Upper lobe of left lung (tissue), 4 donors: ENCODE measurements around the gene GSTA2.

Experiments used
- POLR2A ChIP-seq, 4 donors: fragments of 450-650 bp; IDR thresholded peaks; one replicate each; pipeline ENCODE4 v1.5.1; 2016 to 2017; ENCODE audit warnings: antibody characterized with exemption in 4 of 4, mild to moderate bottlenecking in 2 of 4
- POLR2AphosphoS5 ChIP-seq, 2 donors: sonication (generic); formaldehyde crosslinking; IDR thresholded peaks; one replicate each; pipeline ENCODE4 v1.5.1; 2017; ENCODE audit warnings: antibody characterized with exemption in 2 of 2
- TF ChIP-seq, protein P1 (sequence below), 6 experiments: fragments of 450-650 bp in 4 of 6; fragments of 200-600 bp in 2 of 6; sonication (generic) in 2 of 6; IDR thresholded peaks; one replicate each; pipeline ENCODE4 v1.5.1; 2016 to 2019; ENCODE audit warnings: antibody characterized with exemption in 6 of 6

DNA sequence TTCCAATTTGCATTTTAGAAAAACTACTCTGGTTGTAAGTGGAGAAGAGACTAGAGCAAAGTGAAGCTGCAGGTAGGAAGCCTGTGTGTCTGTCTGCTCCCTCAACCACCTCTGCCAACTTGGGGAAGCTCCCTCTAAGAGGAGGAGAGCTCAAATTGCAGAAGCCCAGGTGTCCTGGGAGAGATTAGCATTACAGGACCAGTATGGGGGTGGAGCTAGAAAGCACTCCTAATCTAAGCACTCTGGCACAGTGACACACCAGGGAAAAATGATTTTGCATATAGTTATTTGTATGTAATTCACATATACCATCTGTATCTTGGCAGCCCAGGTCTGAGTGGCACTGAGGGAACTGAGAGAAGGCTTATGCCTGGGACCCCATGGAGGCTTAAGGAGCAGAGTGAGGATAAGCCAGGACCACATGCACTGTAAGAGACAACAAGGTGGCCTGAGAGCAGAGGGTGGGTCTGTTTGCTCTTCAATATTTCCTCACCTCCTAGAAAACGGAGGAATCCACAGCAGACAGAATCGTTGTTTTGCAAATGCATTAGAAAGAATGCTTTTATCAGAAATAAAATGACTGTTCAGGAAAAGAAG lies 13.6 kb downstream of the GSTA2 start:
- TF ChIP-seq POLR2AphosphoS5 (IDR thresholded peaks at IDR 0.05) (no peak), POLR2A (IDR thresholded peaks at IDR 0.05) (no peak)
- TF ChIP-seq, protein P1, sequence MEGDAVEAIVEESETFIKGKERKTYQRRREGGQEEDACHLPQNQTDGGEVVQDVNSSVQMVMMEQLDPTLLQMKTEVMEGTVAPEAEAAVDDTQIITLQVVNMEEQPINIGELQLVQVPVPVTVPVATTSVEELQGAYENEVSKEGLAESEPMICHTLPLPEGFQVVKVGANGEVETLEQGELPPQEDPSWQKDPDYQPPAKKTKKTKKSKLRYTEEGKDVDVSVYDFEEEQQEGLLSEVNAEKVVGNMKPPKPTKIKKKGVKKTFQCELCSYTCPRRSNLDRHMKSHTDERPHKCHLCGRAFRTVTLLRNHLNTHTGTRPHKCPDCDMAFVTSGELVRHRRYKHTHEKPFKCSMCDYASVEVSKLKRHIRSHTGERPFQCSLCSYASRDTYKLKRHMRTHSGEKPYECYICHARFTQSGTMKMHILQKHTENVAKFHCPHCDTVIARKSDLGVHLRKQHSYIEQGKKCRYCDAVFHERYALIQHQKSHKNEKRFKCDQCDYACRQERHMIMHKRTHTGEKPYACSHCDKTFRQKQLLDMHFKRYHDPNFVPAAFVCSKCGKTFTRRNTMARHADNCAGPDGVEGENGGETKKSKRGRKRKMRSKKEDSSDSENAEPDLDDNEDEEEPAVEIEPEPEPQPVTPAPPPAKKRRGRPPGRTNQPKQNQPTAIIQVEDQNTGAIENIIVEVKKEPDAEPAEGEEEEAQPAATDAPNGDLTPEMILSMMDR (IDR thresholded peaks at IDR 0.05) = no peak
